HepG2 (cell line): ENCODE data around the gene SERPINE2. TPM values are rescaled to one million over a fixed set of nuclear protein-coding genes. Genes with fewer than 3 reads are reported as not detected.

Source experiments
- CHCHD3 ChIP-seq: sonication (generic); formaldehyde crosslinking; IDR thresholded peaks from 2 replicates; pipeline ENCODE4 v1.8.0; 2022; ENCODE audit warnings: mild to moderate bottlenecking, missing genetic modification reagents, moderate library complexity
- EHMT2 ChIP-seq: fragments of 200-600 bp; sonication (generic); IDR thresholded peaks from 2 replicates; pipeline ENCODE4 v1.7.0; 2017; ENCODE audit warnings: antibody characterized with exemption, low read depth, low read length, borderline replicate concordance
- FIP1L1 ChIP-seq: fragments of 200-400 bp; formaldehyde crosslinking; IDR thresholded peaks from 2 replicates; pipeline ENCODE4 v1.6.1; 2018; ENCODE audit warnings: low read depth, mild to moderate bottlenecking, low read length, moderate library complexity, borderline replicate concordance; ENCODE audit not compliant: insufficient read depth
- NCOA5 ChIP-seq: sonication (generic); formaldehyde crosslinking; IDR thresholded peaks from 2 replicates; pipeline ENCODE4 v1.4.0; 2020; ENCODE audit warnings: missing genetic modification reagents
- PBX3 ChIP-seq: sonication (generic); formaldehyde crosslinking; IDR thresholded peaks from 2 replicates; pipeline ENCODE4 v1.8.1; 2023; ENCODE audit warnings: missing genetic modification reagents, inconsistent platforms, borderline replicate concordance
- PPARG ChIP-seq: conservative IDR thresholded peaks from 2 replicates; pipeline ENCODE4 v1.6.1; 2016; ENCODE audit warnings: missing biosample characterization, missing genetic modification reagents
- TEAD3 ChIP-seq: optimal IDR thresholded peaks from 2 replicates; pipeline ENCODE3; 2016; ENCODE audit warnings: borderline replicate concordance
- ZHX2 ChIP-seq, 2 experiments: sonication (generic) in 1 of 2; formaldehyde crosslinking in 1 of 2; IDR thresholded peaks; 2 replicates each; pipeline versions ENCODE4 v1.6.1 to v1.9.0; 2014 to 2022; ENCODE audit warnings: antibody characterized with exemption in 1 of 2, borderline replicate concordance in 1 of 2, inconsistent platforms in 1 of 2, low read depth in 1 of 2, missing genetic modification reagents in 1 of 2
- ZNF12 ChIP-seq: sonication (generic); formaldehyde crosslinking; IDR thresholded peaks from 2 replicates; pipeline ENCODE4 v1.5.0; 2020; ENCODE audit warnings: missing genetic modification reagents
- ZNF691 ChIP-seq: sonication (generic); formaldehyde crosslinking; IDR thresholded peaks from 2 replicates; pipeline ENCODE4 v1.4.0; 2020; ENCODE audit warnings: missing genetic modification reagents, low read depth, mild to moderate bottlenecking, borderline replicate concordance
- ZNF816 ChIP-seq: sonication (generic); formaldehyde crosslinking; IDR thresholded peaks from 2 replicates; pipeline ENCODE4 v1.8.0; 2022; ENCODE audit warnings: missing genetic modification reagents, mild to moderate bottlenecking, borderline replicate concordance
- ZNF83 ChIP-seq: sonication (generic); formaldehyde crosslinking; IDR thresholded peaks from 2 replicates; pipeline ENCODE4 v1.4.0; 2020; ENCODE audit warnings: missing genetic modification reagents, mild to moderate bottlenecking, borderline replicate concordance
- polyA plus RNA-seq, 8 experiments: library from polyadenylated mRNA; depleted of rRNA in 3 of 8; stranded (reverse) in 7 of 8; unstranded in 1 of 8; fragments of >200 nt; fragmentation: Illumina TruSeq in 4 of 8; extraction: Trizol in 4 of 8; gene quantifications; 2 replicates each; pipeline versions ENCODE4 v1.2.1 to v1.2.3, GENCODE V29; 2011 to 2016; ENCODE audit warnings: low read depth in 4 of 8, missing spikeins in 1 of 8, mixed read lengths in 1 of 8; ENCODE audit not compliant: insufficient read depth in 1 of 8
- total RNA-seq, 5 experiments: library from RNA; depleted of rRNA; stranded (reverse); fragments of >200 nt; fragmentation: Illumina TruSeq; extraction: Trizol; gene quantifications; 2 replicates each; pipeline ENCODE4 v1.2.3, GENCODE V29; 2016; ENCODE audit warnings: low read depth in 1 of 5
- TF ChIP-seq, protein P1 (sequence below): sonication (generic); formaldehyde crosslinking; IDR thresholded peaks from 2 replicates; pipeline ENCODE4 v1.5.0; 2020; ENCODE audit warnings: mild to moderate bottlenecking, missing genetic modification reagents
- TF ChIP-seq, protein P2 (sequence below): IDR thresholded peaks from 2 replicates; pipeline ENCODE4 v1.6.1; 2016; ENCODE audit warnings: low read depth, borderline replicate concordance
- TF ChIP-seq, protein P3 (sequence below): sonication (generic); formaldehyde crosslinking; IDR thresholded peaks from 2 replicates; pipeline ENCODE4 v1.4.0; 2020; ENCODE audit warnings: mild to moderate bottlenecking, missing genetic modification reagents

SERPINE2 gene
- total and polyA plus RNA-seq, 2 of the 13 experiments (the other 11 are each of a cell fraction or from before 2014, with no cell fraction given), result 7.9 to 18.1 TPM

DNA sequence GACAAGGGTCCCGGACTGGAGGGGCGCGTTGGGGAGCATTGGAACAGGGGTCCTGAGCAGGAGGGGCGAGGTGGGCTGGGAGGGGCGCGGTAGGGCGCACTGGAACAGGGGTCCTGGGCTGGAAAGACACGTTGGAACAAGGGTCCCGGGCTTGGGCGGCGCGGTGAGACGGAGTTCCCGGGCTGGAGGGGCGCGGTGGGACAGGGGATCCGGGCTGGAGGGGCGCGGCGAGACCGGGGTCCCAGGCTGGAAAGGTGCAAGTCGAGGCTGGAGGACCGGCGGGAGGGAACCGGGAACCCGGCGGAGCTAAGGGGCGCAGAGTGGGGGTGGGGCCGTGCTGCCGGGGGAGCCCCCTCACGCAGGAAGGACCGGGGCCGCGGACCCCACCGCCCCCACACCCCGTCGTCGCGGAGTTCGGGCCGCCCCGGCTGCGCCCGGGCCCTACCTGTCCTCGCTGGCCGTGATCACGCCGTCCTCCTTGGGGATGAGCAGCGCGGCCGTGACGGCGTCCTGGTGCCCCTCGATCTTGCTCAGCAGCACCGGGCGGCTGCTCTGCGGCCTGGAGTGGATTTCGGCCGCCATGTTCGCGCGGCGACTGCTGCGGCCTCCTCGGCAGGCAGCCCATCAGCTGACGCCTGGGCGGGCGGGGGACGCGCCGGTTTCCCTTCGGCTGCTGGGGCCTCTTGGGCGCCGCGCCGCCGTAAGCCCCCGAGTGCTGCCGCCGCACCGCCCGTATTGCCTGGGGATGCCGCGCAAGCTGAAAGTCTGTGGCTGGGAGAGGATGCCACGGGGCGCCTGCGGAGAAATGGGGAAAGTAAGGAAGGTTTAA is 94.2 kb downstream of the SERPINE2 start, which contains the start of gene WDFY1 (continued):
- TF ChIP-seq ZHX2 (IDR thresholded peaks at IDR 0.05; ENCODE audit: low read depth), result peak; percentile 90
- peak; percentile 92 for TF ChIP-seq ZHX2 (CRISPR knock-in tag; IDR thresholded peaks at IDR 0.05; ENCODE audit: borderline replicate concordance)
- peak; percentile 80 for TF ChIP-seq TEAD3
- TF ChIP-seq NCOA5 (CRISPR knock-in tag), result no peak
- TF ChIP-seq, protein P1, sequence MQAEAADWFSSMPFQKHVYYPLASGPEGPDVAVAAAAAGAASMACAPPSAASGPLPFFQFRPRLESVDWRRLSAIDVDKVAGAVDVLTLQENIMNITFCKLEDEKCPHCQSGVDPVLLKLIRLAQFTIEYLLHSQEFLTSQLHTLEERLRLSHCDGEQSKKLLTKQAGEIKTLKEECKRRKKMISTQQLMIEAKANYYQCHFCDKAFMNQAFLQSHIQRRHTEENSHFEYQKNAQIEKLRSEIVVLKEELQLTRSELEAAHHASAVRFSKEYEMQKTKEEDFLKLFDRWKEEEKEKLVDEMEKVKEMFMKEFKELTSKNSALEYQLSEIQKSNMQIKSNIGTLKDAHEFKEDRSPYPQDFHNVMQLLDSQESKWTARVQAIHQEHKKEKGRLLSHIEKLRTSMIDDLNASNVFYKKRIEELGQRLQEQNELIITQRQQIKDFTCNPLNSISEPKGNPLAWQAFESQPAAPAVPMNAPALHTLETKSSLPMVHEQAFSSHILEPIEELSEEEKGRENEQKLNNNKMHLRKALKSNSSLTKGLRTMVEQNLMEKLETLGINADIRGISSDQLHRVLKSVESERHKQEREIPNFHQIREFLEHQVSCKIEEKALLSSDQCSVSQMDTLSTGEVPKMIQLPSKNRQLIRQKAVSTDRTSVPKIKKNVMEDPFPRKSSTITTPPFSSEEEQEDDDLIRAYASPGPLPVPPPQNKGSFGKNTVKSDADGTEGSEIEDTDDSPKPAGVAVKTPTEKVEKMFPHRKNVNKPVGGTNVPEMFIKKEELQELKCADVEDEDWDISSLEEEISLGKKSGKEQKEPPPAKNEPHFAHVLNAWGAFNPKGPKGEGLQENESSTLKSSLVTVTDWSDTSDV (CRISPR knock-in tag), result peak; percentile 88; the same call in 1 of the 2 replicates
- peak; percentile 59; the same call in 1 of the 2 replicates for TF ChIP-seq ZNF12 (CRISPR knock-in tag)
- no peak for TF ChIP-seq ZNF83 (CRISPR knock-in tag)
- no peak for TF ChIP-seq EHMT2
- TF ChIP-seq, protein P2, sequence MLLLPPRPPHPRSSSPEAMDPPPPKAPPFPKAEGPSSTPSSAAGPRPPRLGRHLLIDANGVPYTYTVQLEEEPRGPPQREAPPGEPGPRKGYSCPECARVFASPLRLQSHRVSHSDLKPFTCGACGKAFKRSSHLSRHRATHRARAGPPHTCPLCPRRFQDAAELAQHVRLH (CRISPR knock-in tag), result peak; percentile 96
- peak; percentile 38; the same call in 1 of the 2 replicates for TF ChIP-seq CHCHD3 (CRISPR knock-in tag)
- 0 out of 2 replicates have a peak, but pooled peaks have one; percentile 58 for TF ChIP-seq PBX3 (CRISPR knock-in tag)
- TF ChIP-seq, protein P3, sequence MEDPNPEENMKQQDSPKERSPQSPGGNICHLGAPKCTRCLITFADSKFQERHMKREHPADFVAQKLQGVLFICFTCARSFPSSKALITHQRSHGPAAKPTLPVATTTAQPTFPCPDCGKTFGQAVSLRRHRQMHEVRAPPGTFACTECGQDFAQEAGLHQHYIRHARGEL (CRISPR knock-in tag), result peak; percentile 37; the same call in 1 of the 2 replicates
- no peak for TF ChIP-seq FIP1L1
- peak; percentile 90; the same call in 1 of the 2 replicates for TF ChIP-seq ZNF691 (CRISPR knock-in tag)
- peak; percentile 83 for TF ChIP-seq PPARG (CRISPR knock-in tag)
- TF ChIP-seq ZNF816 (CRISPR knock-in tag), result peak; percentile 66; the same call in 1 of the 2 replicates
